HepG2 (cell line): ENCODE results near the gene DUS1L. TPM values are rescaled to one million over a fixed set of nuclear protein-coding genes. Genes with fewer than 3 reads are reported as not detected.

Experiments
- AHDC1 ChIP-seq: sonication (generic); formaldehyde crosslinking; IDR thresholded peaks from 2 replicates; pipeline ENCODE4 v1.5.1; 2020; ENCODE audit warnings: mild to moderate bottlenecking, missing genetic modification reagents, borderline replicate concordance
- AHR ChIP-seq: IDR thresholded peaks from 2 replicates; pipeline ENCODE4 v1.6.1; 2018; ENCODE audit warnings: missing genetic modification reagents, missing compliant biosample characterization
- BORCS8-MEF2B ChIP-seq: sonication (generic); formaldehyde crosslinking; IDR thresholded peaks from 2 replicates; pipeline ENCODE4 v1.8.0; 2022; ENCODE audit warnings: mild to moderate bottlenecking, missing genetic modification reagents
- CHCHD3 ChIP-seq: sonication (generic); formaldehyde crosslinking; IDR thresholded peaks from 2 replicates; pipeline ENCODE4 v1.8.0; 2022; ENCODE audit warnings: mild to moderate bottlenecking, missing genetic modification reagents, moderate library complexity
- ESRRA ChIP-seq: sonication (generic); formaldehyde crosslinking; IDR thresholded peaks from 2 replicates; pipeline ENCODE4 v1.5.1; 2020; ENCODE audit warnings: mild to moderate bottlenecking, low read depth, missing genetic modification reagents
- ETV5 ChIP-seq: IDR thresholded peaks from 2 replicates; pipeline ENCODE4 v1.6.1; 2018; ENCODE audit warnings: missing biosample characterization, missing genetic modification reagents, inconsistent platforms, borderline replicate concordance
- FOXA1 ChIP-seq, 2 experiments: fragments of 450-650 bp in 1 of 2; sonication (generic) in 1 of 2; formaldehyde crosslinking in 1 of 2; IDR thresholded peaks; 2 replicates each; pipeline versions ENCODE4 v1.4.0 to v1.6.1; 2016 to 2020; ENCODE audit warnings: missing genetic modification reagents in 1 of 2
- GZF1 ChIP-seq: sonication (generic); formaldehyde crosslinking; IDR thresholded peaks from 2 replicates; pipeline ENCODE4 v1.5.1; 2020; ENCODE audit warnings: mild to moderate bottlenecking, missing genetic modification reagents
- TGIF2 ChIP-seq: IDR thresholded peaks from 2 replicates; pipeline ENCODE4 v1.6.1; 2016; ENCODE audit warnings: control low read depth, missing compliant biosample characterization
- ZBTB38 ChIP-seq: sonication (generic); formaldehyde crosslinking; IDR thresholded peaks from 2 replicates; pipeline ENCODE4 v1.5.1; 2020; ENCODE audit warnings: mild to moderate bottlenecking, missing genetic modification reagents
- ZC3H4 ChIP-seq: sonication (generic); formaldehyde crosslinking; IDR thresholded peaks from 2 replicates; pipeline ENCODE4 v1.4.0; 2020; ENCODE audit warnings: missing genetic modification reagents, borderline replicate concordance
- ZNF121 ChIP-seq: sonication (generic); formaldehyde crosslinking; IDR thresholded peaks from 2 replicates; pipeline ENCODE4 v1.5.0; 2020; ENCODE audit warnings: mild to moderate bottlenecking, missing genetic modification reagents
- ZNF232 ChIP-seq: sonication (generic); formaldehyde crosslinking; IDR thresholded peaks from 2 replicates; pipeline ENCODE4 v1.4.0; 2020; ENCODE audit warnings: missing genetic modification reagents, borderline replicate concordance
- ZNF709 ChIP-seq: sonication (generic); formaldehyde crosslinking; IDR thresholded peaks from 2 replicates; pipeline ENCODE4 v1.5.0; 2020; ENCODE audit warnings: mild to moderate bottlenecking, missing genetic modification reagents
- ZNF768 ChIP-seq: sonication (generic); formaldehyde crosslinking; IDR thresholded peaks from 2 replicates; pipeline ENCODE4 v1.4.0; 2020; ENCODE audit warnings: missing genetic modification reagents
- ZSCAN9 ChIP-seq: IDR thresholded peaks from 2 replicates; pipeline ENCODE4 v1.6.1; 2016; ENCODE audit warnings: borderline replicate concordance
- ZUFSP ChIP-seq: sonication (generic); formaldehyde crosslinking; IDR thresholded peaks from 2 replicates; pipeline ENCODE4 v1.9.0; 2021; ENCODE audit warnings: missing genetic modification reagents, mild to moderate bottlenecking, borderline replicate concordance
- polyA plus RNA-seq, 8 experiments: library from polyadenylated mRNA; depleted of rRNA in 3 of 8; stranded (reverse) in 7 of 8; unstranded in 1 of 8; fragments of >200 nt; fragmentation: Illumina TruSeq in 4 of 8; extraction: Trizol in 4 of 8; gene quantifications; 2 replicates each; pipeline versions ENCODE4 v1.2.1 to v1.2.3, GENCODE V29; 2011 to 2016; ENCODE audit warnings: low read depth in 4 of 8, missing spikeins in 1 of 8, mixed read lengths in 1 of 8; ENCODE audit not compliant: insufficient read depth in 1 of 8
- total RNA-seq, 5 experiments: library from RNA; depleted of rRNA; stranded (reverse); fragments of >200 nt; fragmentation: Illumina TruSeq; extraction: Trizol; gene quantifications; 2 replicates each; pipeline ENCODE4 v1.2.3, GENCODE V29; 2016; ENCODE audit warnings: low read depth in 1 of 5
- TF ChIP-seq, protein P1 (sequence below): sonication (generic); formaldehyde crosslinking; IDR thresholded peaks from 2 replicates; pipeline ENCODE4 v1.4.0; 2020; ENCODE audit warnings: missing genetic modification reagents
- TF ChIP-seq, protein P2 (sequence below): sonication (generic); formaldehyde crosslinking; IDR thresholded peaks from 2 replicates; pipeline ENCODE4 v1.5.1; 2020; ENCODE audit warnings: missing genetic modification reagents, mild to moderate bottlenecking, borderline replicate concordance

The DUS1L gene
- total and polyA plus RNA-seq, 2 of the 13 experiments (the other 11 are each of a cell fraction or from before 2014, with no cell fraction given) = 81.0 to 109 TPM

GRCh38 chr17:82013772-82014321 is 51.8 kb downstream of the DUS1L start (continued):
- peak; percentile 42; the same call in 1 of the 2 replicates for TF ChIP-seq ZNF121 (CRISPR knock-in tag)
- peak; percentile 86; the same call in 1 of the 2 replicates for TF ChIP-seq ESRRA (CRISPR knock-in tag)
- 0 out of 2 replicates have a peak, but pooled peaks have one; percentile 15 for TF ChIP-seq ZC3H4 (CRISPR knock-in tag)
- no peak for TF ChIP-seq ZSCAN9 (CRISPR knock-in tag)
- TF ChIP-seq ZNF768 (CRISPR knock-in tag) = no peak
- TF ChIP-seq CHCHD3 (CRISPR knock-in tag) = no peak
- 0 out of 2 replicates have a peak, but pooled peaks have one; percentile 20 for TF ChIP-seq GZF1 (CRISPR knock-in tag)
- TF ChIP-seq ZBTB38 (CRISPR knock-in tag) = peak; percentile 82
- TF ChIP-seq, protein P1, sequence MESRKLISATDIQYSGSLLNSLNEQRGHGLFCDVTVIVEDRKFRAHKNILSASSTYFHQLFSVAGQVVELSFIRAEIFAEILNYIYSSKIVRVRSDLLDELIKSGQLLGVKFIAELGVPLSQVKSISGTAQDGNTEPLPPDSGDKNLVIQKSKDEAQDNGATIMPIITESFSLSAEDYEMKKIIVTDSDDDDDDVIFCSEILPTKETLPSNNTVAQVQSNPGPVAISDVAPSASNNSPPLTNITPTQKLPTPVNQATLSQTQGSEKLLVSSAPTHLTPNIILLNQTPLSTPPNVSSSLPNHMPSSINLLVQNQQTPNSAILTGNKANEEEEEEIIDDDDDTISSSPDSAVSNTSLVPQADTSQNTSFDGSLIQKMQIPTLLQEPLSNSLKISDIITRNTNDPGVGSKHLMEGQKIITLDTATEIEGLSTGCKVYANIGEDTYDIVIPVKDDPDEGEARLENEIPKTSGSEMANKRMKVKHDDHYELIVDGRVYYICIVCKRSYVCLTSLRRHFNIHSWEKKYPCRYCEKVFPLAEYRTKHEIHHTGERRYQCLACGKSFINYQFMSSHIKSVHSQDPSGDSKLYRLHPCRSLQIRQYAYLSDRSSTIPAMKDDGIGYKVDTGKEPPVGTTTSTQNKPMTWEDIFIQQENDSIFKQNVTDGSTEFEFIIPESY (CRISPR knock-in tag) = peak; percentile 74
- TF ChIP-seq ZUFSP = no peak
- TF ChIP-seq ZNF709 = no peak
- TF ChIP-seq FOXA1 (IDR thresholded peaks at IDR 0.05) = no peak
- peak; percentile 10; the same call in 1 of the 2 replicates for TF ChIP-seq FOXA1 (CRISPR knock-in tag; IDR thresholded peaks at IDR 0.05)
- TF ChIP-seq AHDC1 (CRISPR knock-in tag) = no peak
- TF ChIP-seq TGIF2 (CRISPR knock-in tag) = 0 out of 2 replicates have a peak, but pooled peaks have one; percentile 45
- TF ChIP-seq AHR (CRISPR knock-in tag) = 0 out of 2 replicates have a peak, but pooled peaks have one; percentile 16
- no peak for TF ChIP-seq BORCS8-MEF2B (CRISPR knock-in tag)
- peak; percentile 31; the same call in 1 of the 2 replicates for TF ChIP-seq ETV5 (CRISPR knock-in tag)
- 0 out of 2 replicates have a peak, but pooled peaks have one; percentile 18 for TF ChIP-seq ZNF232 (CRISPR knock-in tag)
- TF ChIP-seq, protein P2, sequence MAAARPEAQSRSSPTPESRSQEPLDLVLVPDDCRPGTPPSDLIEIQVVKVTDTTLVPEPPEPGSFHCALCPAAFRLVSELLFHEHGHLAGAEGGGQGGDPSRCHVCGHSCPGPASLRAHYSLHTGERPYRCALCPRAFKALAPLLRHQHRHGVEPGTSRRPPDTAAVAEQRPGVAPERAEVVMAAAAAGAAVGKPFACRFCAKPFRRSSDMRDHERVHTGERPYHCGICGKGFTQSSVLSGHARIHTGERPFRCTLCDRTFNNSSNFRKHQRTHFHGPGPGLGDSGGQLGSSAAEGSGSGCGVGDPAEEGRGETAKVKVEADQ (CRISPR knock-in tag) = no peak
